GM21528 (cell line): Measurements from ENCODE around the gene LMF2.
A peak's percentile ranks its signal among the peaks of the same experiment; 100 is the strongest.
"Not testable (repeated sequence)": the region's sequence is repeated elsewhere in the genome, so short reads cannot be mapped to it uniquely, and the experiment has no call there.

Experiments used
- ATAC-seq: cut with Tn5 transposase; IDR thresholded peaks from one replicate; pipeline ENCODE4 v1.9.1; 2021; ENCODE audit warnings: mild to moderate bottlenecking, moderate library complexity; ENCODE audit not compliant: unreplicated experiment, low FRiP score

The LMF2 gene

GRCh38 chr22:50507421-50507990, at the start of gene LMF2:
Gene LMF2 (minus strand): TSS chr22:50507702. CDS start chr22:50507675, 27 bp downstream.
- peak; percentile 46 for ATAC-seq

- ATAC-seq = no peak
Measured at GRCh38 chr22:50556703-50557102, 49.2 kb upstream of the LMF2 start.

- ATAC-seq = no peak
Measured at GRCh38 chr22:50553310-50553709, 45.8 kb upstream of the LMF2 start.

GRCh38 chr22:50551160-50551752, 43.8 kb upstream of the LMF2 start:
- ATAC-seq = no peak

- no peak for ATAC-seq
Measured at GRCh38 chr22:50550395-50550794, 42.9 kb upstream of the LMF2 start.

GRCh38 chr22:50548921-50549790, 41.7 kb upstream of the LMF2 start:
- ATAC-seq = no peak

- ATAC-seq = no peak
Measured at GRCh38 chr22:50548040-50548920, 40.8 kb upstream of the LMF2 start.

- ATAC-seq = no peak
Measured at GRCh38 chr22:50547263-50547985, 39.9 kb upstream of the LMF2 start.

- no peak for ATAC-seq
Measured at GRCh38 chr22:50546326-50547262, 39.1 kb upstream of the LMF2 start.

- no peak for ATAC-seq
Measured at GRCh38 chr22:50545522-50546325, 38.2 kb upstream of the LMF2 start, which contains the start of gene KLHDC7B. Gene KLHDC7B (plus strand): TSS chr22:50545899. CDS start chr22:50546244, 345 bp downstream.

- no peak for ATAC-seq
Measured at GRCh38 chr22:50544746-50545253, 37.3 kb upstream of the LMF2 start.

GRCh38 chr22:50544078-50544745, 36.7 kb upstream of the LMF2 start:
- ATAC-seq = no peak

GRCh38 chr22:50542416-50542927, 35.0 kb upstream of the LMF2 start:
- no peak for ATAC-seq

GRCh38 chr22:50541667-50542026, 34.1 kb upstream of the LMF2 start:
- not testable (repeated sequence) for ATAC-seq

- no peak for ATAC-seq
Measured at GRCh38 chr22:50540381-50540780, 32.9 kb upstream of the LMF2 start.

- ATAC-seq = no peak
Measured at GRCh38 chr22:50537765-50538164, 30.3 kb upstream of the LMF2 start.

GRCh38 chr22:50536226-50536625, 28.7 kb upstream of the LMF2 start:
- ATAC-seq = no peak
